Measurements from ENCODE around the gene FOXJ2.
A peak's percentile ranks its signal among the peaks of the same experiment; 100 is the strongest.
"Not testable (repeated sequence)": the region's sequence is repeated elsewhere in the genome, so short reads cannot be mapped to it uniquely, and the experiment has no call there.

FOXJ2 gene

GRCh38 chr12:8030189-8030588 lies 2.3 kb upstream of the FOXJ2 start:
- no peak for DNase-seq (ENCODE audit: low read depth)

GRCh38 chr12:8031017-8031416 lies 1.5 kb upstream of the FOXJ2 start:
- DNase-seq (ENCODE audit: low read depth) = not testable (repeated sequence)

- no peak for DNase-seq (ENCODE audit: low read depth)
Observed at GRCh38 chr12:8031872-8032241, 659 bp upstream of the FOXJ2 start.

- DNase-seq (ENCODE audit: low read depth) = no peak
Observed at GRCh38 chr12:8033153-8034044, 883 bp downstream of the FOXJ2 start.

- no peak for DNase-seq (ENCODE audit: low read depth)
Observed at GRCh38 chr12:8034802-8035201, 2.3 kb downstream of the FOXJ2 start.

- no peak for DNase-seq (ENCODE audit: low read depth)
Observed at GRCh38 chr12:8035440-8036010, 3.0 kb downstream of the FOXJ2 start.

GRCh38 chr12:8036346-8036745 lies 3.8 kb downstream of the FOXJ2 start:
- no peak for DNase-seq (ENCODE audit: low read depth)

- no peak for DNase-seq (ENCODE audit: low read depth)
Observed at GRCh38 chr12:8037046-8037663, 4.6 kb downstream of the FOXJ2 start.

- DNase-seq (ENCODE audit: low read depth) = no peak
Observed at GRCh38 chr12:8037947-8038346, 5.4 kb downstream of the FOXJ2 start.

- no peak for DNase-seq (ENCODE audit: low read depth)
Observed at GRCh38 chr12:8038659-8039114, 6.2 kb downstream of the FOXJ2 start.

GRCh38 chr12:8040791-8041190 lies 8.3 kb downstream of the FOXJ2 start:
- DNase-seq (ENCODE audit: low read depth) = no peak

- DNase-seq (ENCODE audit: low read depth) = peak; percentile 72
Observed at GRCh38 chr12:8045952-8046944, 13.7 kb downstream of the FOXJ2 start.

- DNase-seq (ENCODE audit: low read depth) = no peak
Observed at GRCh38 chr12:8047842-8048241, 15.3 kb downstream of the FOXJ2 start.

GRCh38 chr12:8048906-8049305 lies 16.4 kb downstream of the FOXJ2 start:
- DNase-seq (ENCODE audit: low read depth) = no peak

- DNase-seq (ENCODE audit: low read depth) = no peak
Observed at GRCh38 chr12:8050600-8051250, 18.2 kb downstream of the FOXJ2 start.

- no peak for DNase-seq (ENCODE audit: low read depth)
Observed at GRCh38 chr12:8052679-8053078, 20.2 kb downstream of the FOXJ2 start.

GRCh38 chr12:8054816-8055215 lies 22.3 kb downstream of the FOXJ2 start:
- no peak for DNase-seq (ENCODE audit: low read depth)

GRCh38 chr12:8057306-8057705 lies 24.8 kb downstream of the FOXJ2 start:
- no peak for DNase-seq (ENCODE audit: low read depth)

- DNase-seq (ENCODE audit: low read depth) = no peak
Observed at GRCh38 chr12:8057839-8058238, 25.3 kb downstream of the FOXJ2 start.

GRCh38 chr12:8058506-8058905 lies 26.0 kb downstream of the FOXJ2 start:
- no peak for DNase-seq (ENCODE audit: low read depth)

GRCh38 chr12:8064131-8064530 lies 31.6 kb downstream of the FOXJ2 start:
- no peak for DNase-seq (ENCODE audit: low read depth)

All from activated gamma-delta T cell treated with anti-CD3 and anti-CD28 coated beads, Interleukin-2, amount 50 U/mL, for 16 hours (primary cell).